ENCODE results near the gene RTN4.

RTN4 gene

GRCh38 chr2:54931473-54931872 lies 118.8 kb downstream of the RTN4 start:
- TF ChIP-seq FOXP2 (optimal IDR thresholded peaks at IDR 0.05; ENCODE audit: borderline replicate concordance, extremely low read depth, extremely low read length, insufficient read depth) (no peak), SIN3A (IDR thresholded peaks at IDR 0.05; ENCODE audit: borderline replicate concordance, insufficient read depth, low read length) (no peak), POLR2AphosphoS5 (IDR thresholded peaks at IDR 0.05; ENCODE audit: low read depth, low read length) (no peak), TAF1 (IDR thresholded peaks at IDR 0.05; ENCODE audit: borderline replicate concordance, insufficient read depth, low read length) (no peak), REST (IDR thresholded peaks at IDR 0.05; ENCODE audit: insufficient read depth in 1 of 2, low read depth in 2 of 2, low read length in 2 of 2) (no peak)

GRCh38 chr2:54928719-54929118 lies 121.5 kb downstream of the RTN4 start:
- no peak for TF ChIP-seq FOXP2 (optimal IDR thresholded peaks at IDR 0.05; ENCODE audit: borderline replicate concordance, extremely low read depth, extremely low read length, insufficient read depth)

DNA sequence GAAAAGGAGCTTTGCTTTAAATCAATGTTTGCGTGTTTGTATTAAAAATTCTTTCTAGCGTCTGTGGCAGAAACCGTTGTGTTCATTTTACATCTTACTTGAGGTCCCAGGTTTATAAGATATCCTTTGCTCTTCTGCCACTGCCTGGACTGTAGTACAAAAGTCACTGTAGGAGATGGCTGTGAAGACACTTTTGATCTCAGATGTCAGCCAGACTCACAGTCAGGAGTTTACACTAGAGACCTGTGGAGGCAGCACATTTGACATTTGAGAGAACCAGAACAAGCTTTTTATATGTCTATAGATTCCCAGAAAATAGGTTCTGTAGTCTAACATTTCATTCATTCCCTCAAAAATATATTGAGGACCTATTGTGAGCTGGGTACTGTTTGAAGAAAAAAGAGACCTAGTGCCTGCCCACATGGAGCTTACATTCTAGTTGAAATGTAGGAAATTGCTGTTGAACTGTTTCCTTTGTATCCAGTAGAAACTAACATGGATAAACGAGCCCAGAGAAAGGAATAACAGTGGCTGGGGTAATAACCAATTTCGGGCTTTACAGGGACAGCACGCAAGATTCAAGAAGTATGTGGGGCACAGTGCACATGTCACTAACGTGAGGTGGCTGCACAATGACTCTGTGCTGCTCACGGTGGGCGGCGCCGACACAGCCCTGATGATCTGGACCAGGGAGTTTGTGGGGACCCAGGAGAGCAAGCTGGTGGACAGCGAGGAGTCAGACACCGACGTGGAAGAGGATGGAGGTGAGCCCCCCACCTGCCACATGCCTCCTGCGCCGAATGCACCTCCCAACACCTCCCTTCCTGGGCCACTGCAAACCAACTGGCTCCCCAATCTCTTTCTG lies 122.3 kb downstream of the RTN4 start:
- no peak for TF ChIP-seq TAF1 (IDR thresholded peaks at IDR 0.05; ENCODE audit: borderline replicate concordance, insufficient read depth, low read length)
- TF ChIP-seq FOXP2 (optimal IDR thresholded peaks at IDR 0.05; ENCODE audit: borderline replicate concordance, extremely low read depth, extremely low read length, insufficient read depth) = no peak
- no peak for TF ChIP-seq POLR2AphosphoS5 (IDR thresholded peaks at IDR 0.05; ENCODE audit: low read depth, low read length)
- TF ChIP-seq REST (IDR thresholded peaks at IDR 0.05; ENCODE audit: insufficient read depth in 1 of 2, low read depth in 2 of 2, low read length in 2 of 2) = no peak
- no peak for TF ChIP-seq SIN3A (IDR thresholded peaks at IDR 0.05; ENCODE audit: borderline replicate concordance, insufficient read depth, low read length)

GRCh38 chr2:54927085-54927750 lies 123.0 kb downstream of the RTN4 start:
- TF ChIP-seq SIN3A (IDR thresholded peaks at IDR 0.05; ENCODE audit: borderline replicate concordance, insufficient read depth, low read length) (no peak), POLR2AphosphoS5 (IDR thresholded peaks at IDR 0.05; ENCODE audit: low read depth, low read length) (no peak), REST (IDR thresholded peaks at IDR 0.05; ENCODE audit: insufficient read depth in 1 of 2, low read depth in 2 of 2, low read length in 2 of 2) (no peak), FOXP2 (optimal IDR thresholded peaks at IDR 0.05; ENCODE audit: borderline replicate concordance, extremely low read depth, extremely low read length, insufficient read depth) (no peak), TAF1 (IDR thresholded peaks at IDR 0.05; ENCODE audit: borderline replicate concordance, insufficient read depth, low read length) (no peak)

DNA sequence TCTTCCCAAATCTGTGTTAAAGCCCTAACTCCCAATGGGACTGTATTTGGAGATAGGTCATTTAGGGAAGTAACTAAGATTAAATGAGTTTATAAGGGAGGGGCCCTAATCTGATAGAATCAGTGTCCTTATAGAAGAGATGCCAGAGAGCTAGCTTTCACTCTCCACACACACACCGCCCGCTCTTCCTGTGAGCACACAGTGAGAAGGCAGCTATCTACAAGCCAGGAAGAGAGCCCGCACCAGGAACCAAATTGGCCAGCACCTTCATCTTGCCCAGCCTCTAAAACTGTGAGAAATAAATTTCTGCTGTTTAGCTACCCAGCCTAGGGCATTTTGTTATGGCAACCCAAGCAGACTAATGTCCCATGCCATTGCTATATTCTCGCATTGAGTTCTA lies 125.2 kb downstream of the RTN4 start:
- TF ChIP-seq SIN3A (IDR thresholded peaks at IDR 0.05; ENCODE audit: borderline replicate concordance, insufficient read depth, low read length) (no peak), FOXP2 (optimal IDR thresholded peaks at IDR 0.05; ENCODE audit: borderline replicate concordance, extremely low read depth, extremely low read length, insufficient read depth) (no peak), REST (IDR thresholded peaks at IDR 0.05; ENCODE audit: insufficient read depth in 1 of 2, low read depth in 2 of 2, low read length in 2 of 2) (no peak), POLR2AphosphoS5 (IDR thresholded peaks at IDR 0.05; ENCODE audit: low read depth, low read length) (no peak), TAF1 (IDR thresholded peaks at IDR 0.05; ENCODE audit: borderline replicate concordance, insufficient read depth, low read length) (no peak)

All from PFSK-1 (cell line).